HepG2 (cell line): ENCODE results near the gene STRIP1. TPM values are rescaled to one million over a fixed set of nuclear protein-coding genes. Genes with fewer than 3 reads are reported as not detected.

Experiments
- BCL6 ChIP-seq: IDR thresholded peaks from 2 replicates; pipeline ENCODE4 v1.6.1; 2016; ENCODE audit warnings: missing genetic modification reagents, missing compliant biosample characterization
- GFI1 ChIP-seq: sonication (generic); formaldehyde crosslinking; IDR thresholded peaks from 2 replicates; pipeline ENCODE4 v1.5.0; 2020; ENCODE audit warnings: missing genetic modification reagents, mild to moderate bottlenecking, borderline replicate concordance
- NFKB2 ChIP-seq: sonication (generic); formaldehyde crosslinking; IDR thresholded peaks from 2 replicates; pipeline ENCODE4 v1.4.0; 2020; ENCODE audit warnings: missing genetic modification reagents, borderline replicate concordance
- NONO ChIP-seq, 2 experiments: fragments of 450-650 bp in 1 of 2; sonication (generic) in 1 of 2; formaldehyde crosslinking in 1 of 2; IDR thresholded peaks in 1 of 2; conservative IDR thresholded peaks in 1 of 2; 2 replicates each; pipeline versions ENCODE4 v1.6.1 to v1.8.0; 2017 to 2022; ENCODE audit warnings: mild to moderate bottlenecking in 1 of 2, missing genetic modification reagents in 1 of 2, moderate library complexity in 1 of 2
- NRL ChIP-seq: sonication (generic); formaldehyde crosslinking; IDR thresholded peaks from 2 replicates; pipeline ENCODE4 v1.5.0; 2020; ENCODE audit warnings: missing genetic modification reagents, mild to moderate bottlenecking, moderate library complexity, borderline replicate concordance
- TARDBP ChIP-seq: sonication (generic); formaldehyde crosslinking; IDR thresholded peaks from 2 replicates; pipeline ENCODE4 v1.8.0; 2022; ENCODE audit warnings: mild to moderate bottlenecking, missing genetic modification reagents
- U2AF2 ChIP-seq: fragments of 200-400 bp; formaldehyde crosslinking; IDR thresholded peaks from 2 replicates; pipeline ENCODE4 v1.6.1; 2017; ENCODE audit warnings: low read depth, mild to moderate bottlenecking, low read length
- ZBTB44 ChIP-seq: sonication (generic); formaldehyde crosslinking; IDR thresholded peaks from 2 replicates; pipeline ENCODE4 v1.4.0; 2020; ENCODE audit warnings: missing genetic modification reagents
- ZNF256 ChIP-seq: sonication (generic); formaldehyde crosslinking; conservative IDR thresholded peaks from 2 replicates; pipeline ENCODE4 v1.4.0; 2020; ENCODE audit warnings: missing genetic modification reagents
- ZNF33A ChIP-seq: sonication (generic); formaldehyde crosslinking; IDR thresholded peaks from 2 replicates; pipeline ENCODE4 v1.5.1; 2020; ENCODE audit warnings: missing genetic modification reagents, mild to moderate bottlenecking, moderate library complexity, borderline replicate concordance
- ZNF644 ChIP-seq: IDR thresholded peaks from 2 replicates; pipeline ENCODE4 v1.6.1; 2016; ENCODE audit warnings: low read depth
- ZSCAN20 ChIP-seq: sonication (generic); formaldehyde crosslinking; IDR thresholded peaks from 2 replicates; pipeline ENCODE4 v1.4.0; 2020; ENCODE audit warnings: missing genetic modification reagents, mild to moderate bottlenecking, borderline replicate concordance
- polyA plus RNA-seq, 8 experiments: library from polyadenylated mRNA; depleted of rRNA in 3 of 8; stranded (reverse) in 7 of 8; unstranded in 1 of 8; fragments of >200 nt; fragmentation: Illumina TruSeq in 4 of 8; extraction: Trizol in 4 of 8; gene quantifications; 2 replicates each; pipeline versions ENCODE4 v1.2.1 to v1.2.3, GENCODE V29; 2011 to 2016; ENCODE audit warnings: low read depth in 4 of 8, missing spikeins in 1 of 8, mixed read lengths in 1 of 8; ENCODE audit not compliant: insufficient read depth in 1 of 8
- total RNA-seq, 5 experiments: library from RNA; depleted of rRNA; stranded (reverse); fragments of >200 nt; fragmentation: Illumina TruSeq; extraction: Trizol; gene quantifications; 2 replicates each; pipeline ENCODE4 v1.2.3, GENCODE V29; 2016; ENCODE audit warnings: low read depth in 1 of 5
- TF ChIP-seq, protein P1 (sequence below): IDR thresholded peaks from 2 replicates; pipeline ENCODE4 v1.6.1; 2016; ENCODE audit warnings: control low read depth
- TF ChIP-seq, protein P2 (sequence below): sonication (generic); formaldehyde crosslinking; IDR thresholded peaks from 2 replicates; pipeline ENCODE4 v1.9.0; 2021; ENCODE audit warnings: missing genetic modification reagents, borderline replicate concordance
- TF ChIP-seq, protein P3 (sequence below): sonication (generic); formaldehyde crosslinking; IDR thresholded peaks from 2 replicates; pipeline ENCODE4 v1.5.0; 2020; ENCODE audit warnings: missing genetic modification reagents
- TF ChIP-seq, protein P4 (sequence below): sonication (generic); formaldehyde crosslinking; IDR thresholded peaks from 2 replicates; pipeline ENCODE4 v1.4.0; 2020; ENCODE audit warnings: missing genetic modification reagents
- TF ChIP-seq, protein P5 (sequence below): sonication (generic); formaldehyde crosslinking; conservative IDR thresholded peaks from 2 replicates; pipeline ENCODE4 v1.4.0; 2020; ENCODE audit warnings: missing genetic modification reagents

Gene STRIP1
- total and polyA plus RNA-seq, 2 of the 13 experiments (the other 11 are each of a cell fraction or from before 2014, with no cell fraction given), result 20.9 to 27.9 TPM

- TF ChIP-seq, protein P1, sequence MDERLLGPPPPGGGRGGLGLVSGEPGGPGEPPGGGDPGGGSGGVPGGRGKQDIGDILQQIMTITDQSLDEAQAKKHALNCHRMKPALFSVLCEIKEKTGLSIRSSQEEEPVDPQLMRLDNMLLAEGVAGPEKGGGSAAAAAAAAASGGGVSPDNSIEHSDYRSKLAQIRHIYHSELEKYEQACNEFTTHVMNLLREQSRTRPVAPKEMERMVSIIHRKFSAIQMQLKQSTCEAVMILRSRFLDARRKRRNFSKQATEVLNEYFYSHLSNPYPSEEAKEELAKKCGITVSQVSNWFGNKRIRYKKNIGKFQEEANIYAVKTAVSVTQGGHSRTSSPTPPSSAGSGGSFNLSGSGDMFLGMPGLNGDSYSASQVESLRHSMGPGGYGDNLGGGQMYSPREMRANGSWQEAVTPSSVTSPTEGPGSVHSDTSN (CRISPR knock-in tag), result no peak
- TF ChIP-seq GFI1 (CRISPR knock-in tag), result peak; percentile 36; the same call in 1 of the 2 replicates
- TF ChIP-seq, protein P2, sequence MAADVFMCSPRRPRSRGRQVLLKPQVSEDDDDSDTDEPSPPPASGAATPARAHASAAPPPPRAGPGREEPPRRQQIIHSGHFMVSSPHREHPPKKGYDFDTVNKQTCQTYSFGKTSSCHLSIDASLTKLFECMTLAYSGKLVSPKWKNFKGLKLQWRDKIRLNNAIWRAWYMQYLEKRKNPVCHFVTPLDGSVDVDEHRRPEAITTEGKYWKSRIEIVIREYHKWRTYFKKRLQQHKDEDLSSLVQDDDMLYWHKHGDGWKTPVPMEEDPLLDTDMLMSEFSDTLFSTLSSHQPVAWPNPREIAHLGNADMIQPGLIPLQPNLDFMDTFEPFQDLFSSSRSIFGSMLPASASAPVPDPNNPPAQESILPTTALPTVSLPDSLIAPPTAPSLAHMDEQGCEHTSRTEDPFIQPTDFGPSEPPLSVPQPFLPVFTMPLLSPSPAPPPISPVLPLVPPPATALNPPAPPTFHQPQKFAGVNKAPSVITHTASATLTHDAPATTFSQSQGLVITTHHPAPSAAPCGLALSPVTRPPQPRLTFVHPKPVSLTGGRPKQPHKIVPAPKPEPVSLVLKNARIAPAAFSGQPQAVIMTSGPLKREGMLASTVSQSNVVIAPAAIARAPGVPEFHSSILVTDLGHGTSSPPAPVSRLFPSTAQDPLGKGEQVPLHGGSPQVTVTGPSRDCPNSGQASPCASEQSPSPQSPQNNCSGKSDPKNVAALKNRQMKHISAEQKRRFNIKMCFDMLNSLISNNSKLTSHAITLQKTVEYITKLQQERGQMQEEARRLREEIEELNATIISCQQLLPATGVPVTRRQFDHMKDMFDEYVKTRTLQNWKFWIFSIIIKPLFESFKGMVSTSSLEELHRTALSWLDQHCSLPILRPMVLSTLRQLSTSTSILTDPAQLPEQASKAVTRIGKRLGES (CRISPR knock-in tag), result 0 out of 2 replicates have a peak, but pooled peaks have one; percentile 39
- TF ChIP-seq, protein P3, sequence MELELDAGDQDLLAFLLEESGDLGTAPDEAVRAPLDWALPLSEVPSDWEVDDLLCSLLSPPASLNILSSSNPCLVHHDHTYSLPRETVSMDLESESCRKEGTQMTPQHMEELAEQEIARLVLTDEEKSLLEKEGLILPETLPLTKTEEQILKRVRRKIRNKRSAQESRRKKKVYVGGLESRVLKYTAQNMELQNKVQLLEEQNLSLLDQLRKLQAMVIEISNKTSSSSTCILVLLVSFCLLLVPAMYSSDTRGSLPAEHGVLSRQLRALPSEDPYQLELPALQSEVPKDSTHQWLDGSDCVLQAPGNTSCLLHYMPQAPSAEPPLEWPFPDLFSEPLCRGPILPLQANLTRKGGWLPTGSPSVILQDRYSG (CRISPR knock-in tag), result no peak
- TF ChIP-seq ZSCAN20 (CRISPR knock-in tag), result 0 out of 2 replicates have a peak, but pooled peaks have one; percentile 67
- TF ChIP-seq U2AF2, result no peak
- no peak for TF ChIP-seq NONO (IDR thresholded peaks at IDR 0.05)
- no peak for TF ChIP-seq NONO (CRISPR knock-in tag; conservative IDR thresholded peaks at IDR 0.05)
- TF ChIP-seq ZNF256 (CRISPR knock-in tag), result peak; percentile 78; the same call in 1 of the 2 replicates
- no peak for TF ChIP-seq ZNF644
- TF ChIP-seq, protein P4, sequence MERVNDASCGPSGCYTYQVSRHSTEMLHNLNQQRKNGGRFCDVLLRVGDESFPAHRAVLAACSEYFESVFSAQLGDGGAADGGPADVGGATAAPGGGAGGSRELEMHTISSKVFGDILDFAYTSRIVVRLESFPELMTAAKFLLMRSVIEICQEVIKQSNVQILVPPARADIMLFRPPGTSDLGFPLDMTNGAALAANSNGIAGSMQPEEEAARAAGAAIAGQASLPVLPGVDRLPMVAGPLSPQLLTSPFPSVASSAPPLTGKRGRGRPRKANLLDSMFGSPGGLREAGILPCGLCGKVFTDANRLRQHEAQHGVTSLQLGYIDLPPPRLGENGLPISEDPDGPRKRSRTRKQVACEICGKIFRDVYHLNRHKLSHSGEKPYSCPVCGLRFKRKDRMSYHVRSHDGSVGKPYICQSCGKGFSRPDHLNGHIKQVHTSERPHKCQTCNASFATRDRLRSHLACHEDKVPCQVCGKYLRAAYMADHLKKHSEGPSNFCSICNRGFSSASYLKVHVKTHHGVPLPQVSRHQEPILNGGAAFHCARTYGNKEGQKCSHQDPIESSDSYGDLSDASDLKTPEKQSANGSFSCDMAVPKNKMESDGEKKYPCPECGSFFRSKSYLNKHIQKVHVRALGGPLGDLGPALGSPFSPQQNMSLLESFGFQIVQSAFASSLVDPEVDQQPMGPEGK (CRISPR knock-in tag), result no peak; the same call in 1 of the 2 replicates
- TF ChIP-seq TARDBP (CRISPR knock-in tag), result peak; percentile 56; the same call in 1 of the 2 replicates
- peak; percentile 55 for TF ChIP-seq BCL6
- TF ChIP-seq NFKB2 (CRISPR knock-in tag), result peak; percentile 68; the same call in 1 of the 2 replicates
- TF ChIP-seq NRL, result no peak
- no peak for TF ChIP-seq ZNF33A (CRISPR knock-in tag)
- TF ChIP-seq, protein P5, sequence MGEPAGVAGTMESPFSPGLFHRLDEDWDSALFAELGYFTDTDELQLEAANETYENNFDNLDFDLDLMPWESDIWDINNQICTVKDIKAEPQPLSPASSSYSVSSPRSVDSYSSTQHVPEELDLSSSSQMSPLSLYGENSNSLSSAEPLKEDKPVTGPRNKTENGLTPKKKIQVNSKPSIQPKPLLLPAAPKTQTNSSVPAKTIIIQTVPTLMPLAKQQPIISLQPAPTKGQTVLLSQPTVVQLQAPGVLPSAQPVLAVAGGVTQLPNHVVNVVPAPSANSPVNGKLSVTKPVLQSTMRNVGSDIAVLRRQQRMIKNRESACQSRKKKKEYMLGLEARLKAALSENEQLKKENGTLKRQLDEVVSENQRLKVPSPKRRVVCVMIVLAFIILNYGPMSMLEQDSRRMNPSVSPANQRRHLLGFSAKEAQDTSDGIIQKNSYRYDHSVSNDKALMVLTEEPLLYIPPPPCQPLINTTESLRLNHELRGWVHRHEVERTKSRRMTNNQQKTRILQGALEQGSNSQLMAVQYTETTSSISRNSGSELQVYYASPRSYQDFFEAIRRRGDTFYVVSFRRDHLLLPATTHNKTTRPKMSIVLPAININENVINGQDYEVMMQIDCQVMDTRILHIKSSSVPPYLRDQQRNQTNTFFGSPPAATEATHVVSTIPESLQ (CRISPR knock-in tag), result no peak
- no peak for TF ChIP-seq ZBTB44 (CRISPR knock-in tag)
These were observed at the start of gene STRIP1 (continued) for GRCh38 chr1:110034451-110035235.
